H9 (cell line): ENCODE results near the gene ERC1. TPM values are rescaled to one million over a fixed set of nuclear protein-coding genes. Genes with fewer than 3 reads are reported as not detected.

Source experiments
- DNase-seq: peaks from one replicate; pipeline ENCODE4 v3.0.0-alpha.2; 2017
- H2AFZ ChIP-seq: one replicate; pipeline ENCODE4 v1.6.1; 2013; ENCODE audit warnings: mild to moderate bottlenecking, low read length, control low read depth, moderate library complexity
- H2AK5ac ChIP-seq: 2 replicates; pipeline ENCODE4 v1.6.1; 2013; ENCODE audit warnings: low read length, control low read depth, mixed read lengths; ENCODE audit not compliant: insufficient read length
- H2BK120ac ChIP-seq: one replicate; pipeline ENCODE4 v1.6.1; 2013; ENCODE audit warnings: low read depth, mild to moderate bottlenecking, low read length, control low read depth, inconsistent platforms; ENCODE audit not compliant: poor library complexity, severe bottlenecking
- H2BK12ac ChIP-seq: 2 replicates; pipeline ENCODE4 v1.6.1; 2013; ENCODE audit warnings: low read length, control low read depth, mixed read lengths, low read depth; ENCODE audit not compliant: insufficient read length
- H2BK15ac ChIP-seq: 2 replicates; pipeline ENCODE4 v1.6.1; 2013; ENCODE audit warnings: low read depth, low read length, control low read depth
- H2BK20ac ChIP-seq: one replicate; pipeline ENCODE4 v1.6.1; 2013; ENCODE audit warnings: low read depth, mild to moderate bottlenecking, low read length, control low read depth, inconsistent platforms; ENCODE audit not compliant: poor library complexity, severe bottlenecking
- H2BK5ac ChIP-seq: 2 replicates; pipeline ENCODE4 v1.6.1; 2013; ENCODE audit warnings: low read length, control low read depth, mixed read lengths; ENCODE audit not compliant: insufficient read length
- H3K14ac ChIP-seq: 2 replicates; pipeline ENCODE4 v1.6.1; 2013; ENCODE audit warnings: low read length, control low read depth; ENCODE audit not compliant: insufficient read depth
- H3K18ac ChIP-seq: 2 replicates; pipeline ENCODE4 v1.6.1; 2013; ENCODE audit warnings: low read depth, mild to moderate bottlenecking, mixed read lengths, low read length, control low read depth; ENCODE audit not compliant: insufficient read length
- H3K23ac ChIP-seq: 2 replicates; pipeline ENCODE4 v1.6.1; 2013; ENCODE audit warnings: low read length, control low read depth, mixed read lengths, low read depth; ENCODE audit not compliant: insufficient read length
- H3K23me2 ChIP-seq: 2 replicates; pipeline ENCODE4 v1.6.1; 2013; ENCODE audit warnings: low read depth, mild to moderate bottlenecking, mixed read lengths, low read length, control low read depth; ENCODE audit not compliant: insufficient read length, poor library complexity, severe bottlenecking
- H3K27ac ChIP-seq: 2 replicates; pipeline ENCODE4 v1.5.1; 2013; ENCODE audit warnings: low read length, control low read depth, mixed read lengths, low read depth; ENCODE audit not compliant: insufficient read length
- H3K27me3 ChIP-seq: 2 replicates; pipeline ENCODE4 v1.6.1; 2013; ENCODE audit warnings: low read length, control low read depth, inconsistent platforms; ENCODE audit not compliant: insufficient read depth
- H3K4ac ChIP-seq: 2 replicates; pipeline ENCODE4 v1.6.1; 2013; ENCODE audit warnings: low read depth, mild to moderate bottlenecking, control low read depth, inconsistent platforms, low read length, moderate library complexity
- H3K4me1 ChIP-seq: 2 replicates; pipeline ENCODE4 v1.6.1; 2013; ENCODE audit warnings: low read length, control low read depth, inconsistent platforms; ENCODE audit not compliant: insufficient read depth
- H3K4me2 ChIP-seq: 2 replicates; pipeline ENCODE4 v1.6.1; 2013; ENCODE audit warnings: low read length, control low read depth, mixed read lengths; ENCODE audit not compliant: insufficient read length, insufficient read depth
- H3K56ac ChIP-seq: 2 replicates; pipeline ENCODE4 v1.6.1; 2013; ENCODE audit warnings: low read depth, mild to moderate bottlenecking, mixed read lengths, low read length, control low read depth; ENCODE audit not compliant: insufficient read length
- H3K79me1 ChIP-seq: 2 replicates; pipeline ENCODE4 v1.6.1; 2013; ENCODE audit warnings: low read depth, mild to moderate bottlenecking, moderate library complexity, low read length, control low read depth, inconsistent platforms; ENCODE audit not compliant: insufficient read depth, poor library complexity, severe bottlenecking
- H3K79me2 ChIP-seq: 2 replicates; pipeline ENCODE4 v1.6.1; 2013; ENCODE audit warnings: low read length, control low read depth, inconsistent platforms; ENCODE audit not compliant: insufficient read depth
- H3K9ac ChIP-seq: 2 replicates; pipeline ENCODE4 v1.6.1; 2013; ENCODE audit warnings: low read length, control low read depth, mixed read lengths; ENCODE audit not compliant: insufficient read length; ENCODE audit errors: extremely low read depth
- H3K9me3 ChIP-seq: one replicate; pipeline ENCODE4 v1.6.1; 2013; ENCODE audit warnings: low read depth, low read length, inconsistent platforms; ENCODE audit not compliant: control insufficient read depth
- H3T11ph ChIP-seq: one replicate; pipeline ENCODE4 v1.6.1; 2013; ENCODE audit warnings: mild to moderate bottlenecking, low read length, control low read depth, inconsistent platforms
- H4K20me1 ChIP-seq: one replicate; pipeline ENCODE4 v1.6.1; 2013; ENCODE audit not compliant: control insufficient read depth, insufficient read length, insufficient read depth
- H4K5ac ChIP-seq: 2 replicates; pipeline ENCODE4 v1.6.1; 2013; ENCODE audit warnings: low read depth, mild to moderate bottlenecking, mixed read lengths, low read length, control low read depth; ENCODE audit not compliant: insufficient read length
- H4K8ac ChIP-seq: replicated peaks from 2 replicates; pipeline ENCODE4 v1.6.1; 2013; ENCODE audit warnings: low read length, control low read depth, mixed read lengths, low read depth; ENCODE audit not compliant: insufficient read length
- H4K91ac ChIP-seq: 2 replicates; pipeline ENCODE4 v1.6.1; 2013; ENCODE audit warnings: low read depth, mild to moderate bottlenecking, moderate library complexity, mixed read lengths, low read length, control low read depth; ENCODE audit not compliant: insufficient read length
- H3K27ac Mint-ChIP-seq, 3 experiments: 2 replicates in 2 of 3; 3 replicates in 1 of 3; pipeline ENCODE4 v1.8.0; 2020 to 2021; ENCODE audit warnings: mixed read lengths in 3 of 3, mild to moderate bottlenecking in 1 of 3, moderate library complexity in 1 of 3
- H3K27me3 Mint-ChIP-seq: 2 replicates; pipeline ENCODE4 v1.8.0; 2021; ENCODE audit warnings: low read depth, mild to moderate bottlenecking, moderate library complexity, mixed read lengths
- H3K36me3 Mint-ChIP-seq, 3 experiments: 2 replicates in 2 of 3; 3 replicates in 1 of 3; pipeline ENCODE4 v1.8.0; 2020 to 2021; ENCODE audit warnings: low read depth in 3 of 3, mixed read lengths in 3 of 3; ENCODE audit not compliant: insufficient read depth in 1 of 3
- H3K4me1 Mint-ChIP-seq, 2 experiments: 2 replicates each; pipeline ENCODE4 v1.8.0; 2020; ENCODE audit warnings: mixed read lengths in 2 of 2
- H3K4me3 Mint-ChIP-seq, 2 experiments: 2 replicates in 1 of 2; 3 replicates in 1 of 2; pipeline ENCODE4 v1.8.0; 2020 to 2021; ENCODE audit warnings: mild to moderate bottlenecking in 2 of 2, mixed read lengths in 2 of 2, moderate library complexity in 1 of 2
- H3K9me3 Mint-ChIP-seq, 2 experiments: 2 replicates in 1 of 2; 3 replicates in 1 of 2; pipeline ENCODE4 v1.8.0; 2020; ENCODE audit warnings: mild to moderate bottlenecking in 2 of 2, mixed read lengths in 2 of 2, moderate library complexity in 1 of 2
- WGBS: extraction: QIAGEN DNeasy Blood & Tissue Kit; methylation state at CpG from one replicate; pipeline ENCODE4 v1.1.7; 2013; ENCODE audit warnings: missing lambda C conversion rate, low lambda C conversion rate, mixed read lengths; ENCODE audit not compliant: insufficient read length; ENCODE audit errors: extremely low coverage; 5-methylcytosine and 5-hydroxymethylcytosine counted together
- total RNA-seq: library from RNA; stranded (reverse); gene quantifications from 2 replicates; pipeline ENCODE4 v1.2.1, GENCODE V29; 2021
- TF ChIP-seq, protein P1 (sequence below): fragments of 200-600 bp; sonication (generic); conservative IDR thresholded peaks from 3 replicates; pipeline ENCODE4 v1.8.0; 2021; ENCODE audit warnings: antibody characterized with exemption, mild to moderate bottlenecking

The ERC1 gene
- total RNA-seq, 1 experiment from 2014 or later: 51.2 TPM

DNA sequence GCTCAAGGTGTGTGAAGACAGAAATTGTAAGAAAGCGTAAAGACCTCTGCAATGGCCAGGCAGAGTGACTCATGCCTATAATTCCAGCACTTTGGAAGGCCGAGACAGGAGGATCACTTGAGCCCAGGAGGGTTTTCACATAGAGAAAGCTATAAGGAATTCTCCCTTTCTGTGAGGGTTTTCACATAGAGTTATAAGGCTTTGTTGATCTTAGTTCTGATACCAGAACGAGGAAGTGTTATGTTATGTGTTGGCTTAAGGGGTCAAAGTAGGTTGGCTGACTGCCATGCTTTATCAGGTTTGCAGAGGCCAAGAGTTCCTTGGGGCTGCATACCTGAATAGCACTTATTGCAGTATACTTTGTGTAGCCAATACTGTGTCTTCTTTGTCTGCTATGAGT is 139.1 kb downstream of the ERC1 start:
- H3K27ac Mint-ChIP-seq: no peak overlapping the region
- no peak overlapping the region for H2BK120ac ChIP-seq
- no peaks in the 10 kb centered on the region for H4K20me1 ChIP-seq
- H2BK15ac ChIP-seq: no peak overlapping the region
- no peak overlapping the region for H4K5ac ChIP-seq
- no peak overlapping the region for H3K23ac ChIP-seq
- TF ChIP-seq, protein P1, sequence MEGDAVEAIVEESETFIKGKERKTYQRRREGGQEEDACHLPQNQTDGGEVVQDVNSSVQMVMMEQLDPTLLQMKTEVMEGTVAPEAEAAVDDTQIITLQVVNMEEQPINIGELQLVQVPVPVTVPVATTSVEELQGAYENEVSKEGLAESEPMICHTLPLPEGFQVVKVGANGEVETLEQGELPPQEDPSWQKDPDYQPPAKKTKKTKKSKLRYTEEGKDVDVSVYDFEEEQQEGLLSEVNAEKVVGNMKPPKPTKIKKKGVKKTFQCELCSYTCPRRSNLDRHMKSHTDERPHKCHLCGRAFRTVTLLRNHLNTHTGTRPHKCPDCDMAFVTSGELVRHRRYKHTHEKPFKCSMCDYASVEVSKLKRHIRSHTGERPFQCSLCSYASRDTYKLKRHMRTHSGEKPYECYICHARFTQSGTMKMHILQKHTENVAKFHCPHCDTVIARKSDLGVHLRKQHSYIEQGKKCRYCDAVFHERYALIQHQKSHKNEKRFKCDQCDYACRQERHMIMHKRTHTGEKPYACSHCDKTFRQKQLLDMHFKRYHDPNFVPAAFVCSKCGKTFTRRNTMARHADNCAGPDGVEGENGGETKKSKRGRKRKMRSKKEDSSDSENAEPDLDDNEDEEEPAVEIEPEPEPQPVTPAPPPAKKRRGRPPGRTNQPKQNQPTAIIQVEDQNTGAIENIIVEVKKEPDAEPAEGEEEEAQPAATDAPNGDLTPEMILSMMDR: no peak
- H2AFZ ChIP-seq: no peak overlapping the region
- no peak overlapping the region for H3K18ac ChIP-seq
- H3K9ac ChIP-seq: no peak overlapping the region
- H3T11ph ChIP-seq: no peak overlapping the region
- no peak overlapping the region for H3K4me3 Mint-ChIP-seq
- no peak overlapping the region for H4K91ac ChIP-seq
- no peak for DNase-seq
- H3K9me3 Mint-ChIP-seq: no peaks in the 10 kb centered on the region
- no peak overlapping the region for H2BK5ac ChIP-seq
- H3K4me1 ChIP-seq: no peaks in the 10 kb centered on the region
- H3K9me3 ChIP-seq: no peaks in the 10 kb centered on the region
- H2BK12ac ChIP-seq: no peak overlapping the region
- H3K4me2 ChIP-seq: no peak overlapping the region
- H4K8ac ChIP-seq: no peak overlapping the region
- no peak overlapping the region for H2AK5ac ChIP-seq
- peaks cover 0 to 10% (median 2%) of the 10 kb centered on the region in 3 experiments; a peak in 4 of 7 replicates for H3K36me3 Mint-ChIP-seq
- no peaks in the 10 kb centered on the region for H3K27me3 ChIP-seq
- H3K27me3 Mint-ChIP-seq: 0 out of 2 replicates have a peak, but pooled peaks cover 4% of the 10 kb centered on the region
- no peaks in the 10 kb centered on the region for H3K79me2 ChIP-seq
- H3K56ac ChIP-seq: no peak overlapping the region
- no peak overlapping the region for H3K27ac ChIP-seq
- H2BK20ac ChIP-seq: no peak overlapping the region
- peaks cover 4 to 5% of the 10 kb centered on the region in 2 experiments for H3K4me1 Mint-ChIP-seq
- H3K23me2 ChIP-seq: no peaks in the 10 kb centered on the region
- no peak overlapping the region for H3K4ac ChIP-seq
- no peaks in the 10 kb centered on the region for H3K79me1 ChIP-seq
- WGBS: no CpG with 5 or more reads among the region's 3 CpGs
- H3K14ac ChIP-seq: no peak overlapping the region
